GM12878 (cell line): ENCODE results near the gene SOCS1.

ENCODE experiments used
- ATF3 ChIP-seq: IDR thresholded peaks from 2 replicates; pipeline ENCODE4 v1.6.1; 2011; ENCODE audit warnings: low read depth, mild to moderate bottlenecking, low read length, moderate library complexity, borderline replicate concordance; ENCODE audit errors: extremely low read depth
- BCL3 ChIP-seq: IDR thresholded peaks from 2 replicates; pipeline ENCODE4 v1.6.1; 2011; ENCODE audit warnings: borderline replicate concordance, low read depth, mild to moderate bottlenecking, moderate library complexity, low read length; ENCODE audit not compliant: insufficient read depth, poor library complexity, severe bottlenecking
- CTCF ChIP-seq, 3 experiments: IDR thresholded peaks in 2 of 3; conservative IDR thresholded peaks in 1 of 3; 2 replicates each; pipeline ENCODE4 v1.5.1; 2011; ENCODE audit warnings: low read depth in 3 of 3, low read length in 3 of 3, mild to moderate bottlenecking in 3 of 3, control low read depth in 2 of 3, moderate library complexity in 2 of 3, inconsistent platforms in 1 of 3, mixed read lengths in 1 of 3; ENCODE audit not compliant: control insufficient read depth in 2 of 3, insufficient read depth in 1 of 3; ENCODE audit errors: extremely low read depth in 1 of 3
- EGR1 ChIP-seq, 2 experiments: IDR thresholded peaks; 1 replicate in 1 of 2; 2 replicates in 1 of 2; pipeline ENCODE4 v1.6.1; 2011 to 2012; ENCODE audit warnings: low read depth in 2 of 2, low read length in 2 of 2, borderline replicate concordance in 1 of 2, mild to moderate bottlenecking in 1 of 2, moderate library complexity in 1 of 2
- NR2C1 ChIP-seq: fragments of 450-650 bp; IDR thresholded peaks from 2 replicates; pipeline ENCODE4 v1.6.1; 2017; ENCODE audit warnings: antibody characterized with exemption, mild to moderate bottlenecking, moderate library complexity
- PBX3 ChIP-seq: IDR thresholded peaks from 2 replicates; pipeline ENCODE4 v1.6.1; 2011; ENCODE audit warnings: mild to moderate bottlenecking, low read depth, low read length, moderate library complexity; ENCODE audit not compliant: insufficient replicate concordance
- TCF12 ChIP-seq: IDR thresholded peaks from 2 replicates; pipeline ENCODE4 v1.6.1; 2011; ENCODE audit warnings: low read depth, mild to moderate bottlenecking, low read length

- TF ChIP-seq CTCF (IDR thresholded peaks at IDR 0.05 in 2 of 3, conservative IDR thresholded peaks at IDR 0.05 in 1 of 3; ENCODE audit: control insufficient read depth in 2 of 3, extremely low read depth in 1 of 3, insufficient read depth in 1 of 3, low read depth in 3 of 3, low read length in 3 of 3) (no peak), PBX3 (no peak), TCF12 (no peak), BCL3 (no peak), ATF3 (no peak), NR2C1 (no peak), EGR1 (IDR thresholded peaks at IDR 0.05; ENCODE audit: borderline replicate concordance in 1 of 2, low read depth in 2 of 2, low read length in 2 of 2) (no peak)
These were observed 15.1 kb downstream of the SOCS1 start for GRCh38 chr16:11240636-11241473.
